Measurements from ENCODE around the gene SOCS1.

DNA sequence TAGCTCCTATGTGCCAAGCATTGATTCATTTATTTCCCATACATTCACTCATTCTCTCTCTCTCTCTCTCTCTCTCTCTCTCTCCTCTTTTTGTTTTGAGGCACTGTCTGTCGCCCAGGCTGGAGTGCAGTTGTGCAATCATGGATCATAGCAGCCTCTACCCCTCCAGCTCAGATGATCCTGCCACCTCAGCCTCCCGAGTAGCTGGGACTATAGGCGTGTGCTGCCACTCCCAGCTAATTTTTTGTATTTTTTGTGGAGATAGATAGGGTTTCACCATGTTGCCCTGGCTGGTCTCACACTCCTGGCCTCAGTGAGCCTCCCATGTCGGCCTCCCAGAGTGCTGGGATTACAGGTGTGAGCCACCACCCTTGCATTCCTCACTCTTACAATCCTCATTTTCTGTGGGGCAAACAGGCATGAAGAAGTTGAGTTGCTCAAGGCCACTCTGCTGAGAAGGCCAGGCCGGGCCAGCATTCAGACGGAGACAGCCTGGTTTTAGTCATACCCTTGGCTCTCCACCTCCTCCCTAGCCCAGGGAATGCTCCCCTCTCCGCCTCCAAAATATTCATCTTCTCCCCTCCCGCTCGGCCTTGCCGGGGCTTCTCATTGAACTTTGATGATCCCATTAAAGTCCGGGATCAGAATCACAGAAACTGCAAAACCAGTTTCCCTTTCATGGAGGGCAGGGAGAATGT is 21.0 kb upstream of the SOCS1 start:
- TF ChIP-seq POLR2A (IDR thresholded peaks at IDR 0.05; ENCODE audit: low read depth, low read length) (no peak), POLR2AphosphoS5 (IDR thresholded peaks at IDR 0.05; ENCODE audit: low read depth, low read length) (no peak), TAF1 (IDR thresholded peaks at IDR 0.05; ENCODE audit: borderline replicate concordance, low read depth, low read length) (no peak)

Measured in GM12892 (cell line).